Measurements from ENCODE around the gene MAP1S.
"Not testable (repeated sequence)": the region's sequence is repeated elsewhere in the genome, so short reads cannot be mapped to it uniquely, and the experiment has no call there.

MAP1S gene

GRCh38 chr19:17778968-17779929, 60.0 kb downstream of the MAP1S start:
- H3K9me3 ChIP-seq (ENCODE audit: control insufficient read depth, low read length): no peaks in the 10 kb centered on the region
- H3K27me3 ChIP-seq (ENCODE audit: control insufficient read depth in 1 of 2, insufficient read depth in 1 of 2, low read length in 2 of 2): peaks cover 3 to 28% of the 10 kb centered on the region in 2 experiments
- no peak overlapping the region for H3K4ac ChIP-seq (ENCODE audit: low read depth in 1 of 2, low read length in 2 of 2)
- no peaks in the 10 kb centered on the region for H3K36me3 ChIP-seq (ENCODE audit: control insufficient read depth in 1 of 2, insufficient read depth in 2 of 2, low read depth in 1 of 2, low read length in 2 of 2)
- H3K18ac ChIP-seq (ENCODE audit: low read depth in 1 of 2, low read length in 2 of 2): peak overlapping the region in 1 of 2 experiments; percentile 1
- H2BK120ac ChIP-seq (ENCODE audit: low read depth, low read length): no peak overlapping the region
- H2BK5ac ChIP-seq (ENCODE audit: low read depth, low read length, poor library complexity, severe bottlenecking): no peak overlapping the region
- peak overlapping the region in 1 of 2 experiments; percentile 8 for H2BK12ac ChIP-seq (ENCODE audit: low read length in 2 of 2)
- peak overlapping the region; percentile 40 for H3K9ac ChIP-seq (ENCODE audit: low read length)
- H3K4me2 ChIP-seq (ENCODE audit: low read length, poor library complexity, severe bottlenecking): no peak overlapping the region
- H3K14ac ChIP-seq (ENCODE audit: low read length in 2 of 2): no peak overlapping the region
- H2BK15ac ChIP-seq (ENCODE audit: low read depth, poor library complexity, severe bottlenecking): no peak overlapping the region
- no peak overlapping the region for H2AK5ac ChIP-seq (ENCODE audit: low read length, severe bottlenecking)
- H3K27ac ChIP-seq (ENCODE audit: low read length, poor library complexity, severe bottlenecking): no peak overlapping the region
- H4K8ac ChIP-seq (ENCODE audit: low read length): no peak overlapping the region
- WGBS: 14% methylated on average over 25 of the region's 25 CpGs
- H3K4me1 ChIP-seq (ENCODE audit: control insufficient read depth, insufficient read depth, low read depth, low read length): peaks cover 10% of the 10 kb centered on the region
- H3K23ac ChIP-seq (ENCODE audit: low read length in 2 of 2): no peak overlapping the region
- peak overlapping the region in 1 of 2 experiments; percentile 70 for H3K4me3 ChIP-seq (ENCODE audit: insufficient read depth in 1 of 2, low read depth in 1 of 2, low read length in 2 of 2)
- no peaks in the 10 kb centered on the region for H3K79me1 ChIP-seq (replicated peaks; ENCODE audit: low read length, poor library complexity, severe bottlenecking)
- DNase-seq: peak; percentile 63
- H2AFZ ChIP-seq (ENCODE audit: low read depth, low read length): peak overlapping the region; percentile 3
- H4K91ac ChIP-seq (ENCODE audit: low read length): no peak overlapping the region

DNA sequence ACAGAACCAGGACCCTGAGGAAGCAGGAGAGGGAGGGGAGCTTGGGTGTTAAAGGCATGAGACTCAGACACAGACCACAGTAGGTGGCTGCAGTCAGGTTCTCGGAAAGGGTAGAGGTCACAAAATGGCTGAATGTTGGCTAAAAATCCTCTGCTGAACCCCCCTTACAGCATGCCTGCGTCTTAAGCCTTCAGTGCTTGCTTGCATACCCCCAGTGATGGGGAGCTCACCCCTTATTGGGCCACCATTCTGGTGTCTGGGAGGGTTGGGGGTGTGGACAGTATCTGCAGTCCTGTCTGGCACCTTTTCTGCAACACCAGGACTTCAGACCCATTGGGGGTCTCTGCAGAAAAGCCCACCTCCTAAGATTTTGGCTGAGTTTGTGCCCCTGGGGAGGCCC, 61.5 kb downstream of the MAP1S start:
- Histone ChIP-seq H3K4me3 (ENCODE audit: insufficient read depth in 1 of 2, low read depth in 1 of 2, low read length in 2 of 2) (no peak overlapping the region), H3K79me1 (replicated peaks; ENCODE audit: low read length, poor library complexity, severe bottlenecking) (no peaks in the 10 kb centered on the region), H2BK5ac (ENCODE audit: low read depth, low read length, poor library complexity, severe bottlenecking) (no peak overlapping the region), H2AK5ac (ENCODE audit: low read length, severe bottlenecking) (no peak overlapping the region), H3K4me1 (ENCODE audit: control insufficient read depth, insufficient read depth, low read depth, low read length) (peaks cover 10% of the 10 kb centered on the region), H3K4ac (ENCODE audit: low read depth in 1 of 2, low read length in 2 of 2) (no peak overlapping the region), H3K27ac (ENCODE audit: low read length, poor library complexity, severe bottlenecking) (no peak overlapping the region), H3K14ac (ENCODE audit: low read length in 2 of 2) (no peak overlapping the region), H3K36me3 (ENCODE audit: control insufficient read depth in 1 of 2, insufficient read depth in 2 of 2, low read depth in 1 of 2, low read length in 2 of 2) (no peaks in the 10 kb centered on the region), H3K9me3 (ENCODE audit: control insufficient read depth, low read length) (no peaks in the 10 kb centered on the region), H2BK120ac (ENCODE audit: low read depth, low read length) (no peak overlapping the region), H3K4me2 (ENCODE audit: low read length, poor library complexity, severe bottlenecking) (no peak overlapping the region), H2AFZ (ENCODE audit: low read depth, low read length) (no peak overlapping the region), H3K18ac (ENCODE audit: low read depth in 1 of 2, low read length in 2 of 2) (no peak overlapping the region), H4K91ac (ENCODE audit: low read length) (no peak overlapping the region), H2BK12ac (ENCODE audit: low read length in 2 of 2) (no peak overlapping the region), H4K8ac (ENCODE audit: low read length) (no peak overlapping the region), H3K27me3 (ENCODE audit: control insufficient read depth in 1 of 2, insufficient read depth in 1 of 2, low read length in 2 of 2) (peaks cover 0 to 21% of the 10 kb centered on the region in 2 experiments), H2BK15ac (ENCODE audit: low read depth, poor library complexity, severe bottlenecking) (peak overlapping the region; percentile 78), H3K23ac (ENCODE audit: low read length in 2 of 2) (no peak overlapping the region), H3K9ac (ENCODE audit: low read length) (no peak overlapping the region)
- WGBS: 95% methylated on average over 2 of the region's 2 CpGs
- DNase-seq: no peak

GRCh38 chr19:17783721-17784120, 64.4 kb downstream of the MAP1S start:
- not testable (repeated sequence) for H3K14ac ChIP-seq (ENCODE audit: low read length in 2 of 2); H3K4me1 ChIP-seq (ENCODE audit: control insufficient read depth, insufficient read depth, low read depth, low read length); H3K9me3 ChIP-seq (ENCODE audit: control insufficient read depth, low read length); H2AK5ac ChIP-seq (ENCODE audit: low read length, severe bottlenecking); H2BK5ac ChIP-seq (ENCODE audit: low read depth, low read length, poor library complexity, severe bottlenecking); H3K36me3 ChIP-seq (ENCODE audit: control insufficient read depth in 1 of 2, insufficient read depth in 2 of 2, low read depth in 1 of 2, low read length in 2 of 2); H3K18ac ChIP-seq (ENCODE audit: low read depth in 1 of 2, low read length in 2 of 2); H3K4me3 ChIP-seq (ENCODE audit: insufficient read depth in 1 of 2, low read depth in 1 of 2, low read length in 2 of 2); DNase-seq; H2BK15ac ChIP-seq (ENCODE audit: low read depth, poor library complexity, severe bottlenecking); H3K4ac ChIP-seq (ENCODE audit: low read depth in 1 of 2, low read length in 2 of 2); H4K91ac ChIP-seq (ENCODE audit: low read length); H3K4me2 ChIP-seq (ENCODE audit: low read length, poor library complexity, severe bottlenecking); H2BK120ac ChIP-seq (ENCODE audit: low read depth, low read length); H2AFZ ChIP-seq (ENCODE audit: low read depth, low read length); H2BK12ac ChIP-seq (ENCODE audit: low read length in 2 of 2); H3K23ac ChIP-seq (ENCODE audit: low read length in 2 of 2); H3K79me1 ChIP-seq (replicated peaks; ENCODE audit: low read length, poor library complexity, severe bottlenecking); H3K27ac ChIP-seq (ENCODE audit: low read length, poor library complexity, severe bottlenecking)
- peak overlapping the region; percentile 51 for H3K9ac ChIP-seq (ENCODE audit: low read length)
- peaks cover 1 to 15% of the 10 kb centered on the region in 2 experiments for H3K27me3 ChIP-seq (ENCODE audit: control insufficient read depth in 1 of 2, insufficient read depth in 1 of 2, low read length in 2 of 2)
- H4K8ac ChIP-seq (ENCODE audit: low read length): peak overlapping the region; percentile 72
- WGBS: 61% methylated on average over 2 of the region's 5 CpGs

Measured in mesenchymal stem cell (in vitro differentiated cells and primary cell).